Breast epithelium (tissue), 3 donors: Measurements from ENCODE around the gene HHATL.

Source experiments
- CTCF ChIP-seq, 3 donors: fragments of 450-650 bp; IDR thresholded peaks; one replicate each; pipeline ENCODE4 v1.5.1; 2016 to 2017; ENCODE audit warnings: antibody characterized with exemption in 3 of 3, mild to moderate bottlenecking in 3 of 3, moderate library complexity in 3 of 3
- POLR2AphosphoS5 ChIP-seq, 3 donors: sonication (generic); formaldehyde crosslinking; IDR thresholded peaks; one replicate each; pipeline ENCODE4 v1.6.1; 2017; ENCODE audit warnings: antibody characterized with exemption in 3 of 3

- TF ChIP-seq CTCF (IDR thresholded peaks at IDR 0.05) (no peak), POLR2AphosphoS5 (IDR thresholded peaks at IDR 0.05) (no peak)
Measured at GRCh38 chr3:42667523-42668412, 34.8 kb downstream of the HHATL start.
